IPS-15b (cell line): ENCODE measurements around the gene SKOR2.

Source experiments
- H3K27me3 ChIP-seq: one replicate; pipeline ENCODE4 v1.6.1; 2013; ENCODE audit warnings: low read length; ENCODE audit not compliant: control insufficient read depth, insufficient read depth
- H3K36me3 ChIP-seq: one replicate; pipeline ENCODE4 v1.6.1; 2013; ENCODE audit warnings: low read length; ENCODE audit not compliant: control insufficient read depth, insufficient read depth
- H3K4me1 ChIP-seq: one replicate; pipeline ENCODE4 v1.6.1; 2013; ENCODE audit warnings: mild to moderate bottlenecking, low read length; ENCODE audit not compliant: control insufficient read depth, insufficient read depth
- H3K4me3 ChIP-seq: one replicate; pipeline ENCODE4 v1.5.1; 2013; ENCODE audit warnings: low read depth, low read length
- H3K9ac ChIP-seq: one replicate; pipeline ENCODE4 v1.6.1; 2013; ENCODE audit warnings: low read depth, mild to moderate bottlenecking, low read length
- H3K9me3 ChIP-seq: one replicate; pipeline ENCODE4 v1.6.1; 2013; ENCODE audit warnings: mild to moderate bottlenecking, low read length; ENCODE audit not compliant: control insufficient read depth, insufficient read depth

The SKOR2 gene

DNA sequence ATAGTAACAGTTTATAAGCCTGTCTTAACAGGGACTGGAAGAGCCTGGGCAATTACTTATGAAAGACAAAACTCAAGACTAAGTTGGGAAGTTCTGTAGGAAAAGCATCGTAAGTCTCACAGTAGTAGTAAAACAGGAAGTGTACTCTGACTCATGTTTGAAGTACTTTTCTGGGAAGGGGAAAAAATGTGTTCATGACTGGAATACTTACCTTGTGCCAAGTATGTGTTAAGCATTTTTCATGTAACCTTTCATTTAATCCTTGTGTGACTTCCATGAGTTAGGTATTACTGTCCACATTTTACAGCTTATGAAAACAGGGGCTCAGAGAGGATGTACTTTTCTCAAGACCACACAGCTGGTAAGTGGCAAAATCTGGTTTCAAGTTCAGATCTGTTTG is 13.7 kb upstream of the SKOR2 start:
- Histone ChIP-seq H3K4me1 (no peaks in the 10 kb centered on the region), H3K9ac (no peak overlapping the region), H3K4me3 (no peak overlapping the region), H3K9me3 (no peaks in the 10 kb centered on the region), H3K36me3 (no peaks in the 10 kb centered on the region), H3K27me3 (peaks cover 82% of the 10 kb centered on the region)

DNA sequence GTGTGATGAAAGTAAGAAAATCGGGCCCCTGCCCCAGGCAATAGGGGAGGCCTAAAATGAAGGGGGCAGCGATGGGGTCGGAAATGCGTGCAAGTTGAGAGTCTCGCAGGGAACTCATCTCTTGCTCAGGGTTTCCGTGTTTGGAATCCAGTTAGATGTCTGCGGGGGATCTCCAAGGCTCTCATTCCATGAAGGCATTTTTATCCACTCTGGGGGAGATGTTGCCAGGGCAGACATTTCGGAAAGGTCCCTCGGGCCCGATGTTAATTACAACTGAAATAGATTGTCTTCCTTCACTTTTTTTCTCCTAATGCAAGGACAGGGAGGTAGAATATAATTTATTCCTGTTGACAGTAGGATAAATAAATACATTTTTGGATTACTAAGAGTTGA is 12.8 kb upstream of the SKOR2 start:
- Histone ChIP-seq H3K36me3 (no peaks in the 10 kb centered on the region), H3K9ac (no peak overlapping the region), H3K27me3 (peaks cover 91% of the 10 kb centered on the region), H3K9me3 (no peaks in the 10 kb centered on the region), H3K4me1 (no peaks in the 10 kb centered on the region), H3K4me3 (peak overlapping the region; percentile 85)

DNA sequence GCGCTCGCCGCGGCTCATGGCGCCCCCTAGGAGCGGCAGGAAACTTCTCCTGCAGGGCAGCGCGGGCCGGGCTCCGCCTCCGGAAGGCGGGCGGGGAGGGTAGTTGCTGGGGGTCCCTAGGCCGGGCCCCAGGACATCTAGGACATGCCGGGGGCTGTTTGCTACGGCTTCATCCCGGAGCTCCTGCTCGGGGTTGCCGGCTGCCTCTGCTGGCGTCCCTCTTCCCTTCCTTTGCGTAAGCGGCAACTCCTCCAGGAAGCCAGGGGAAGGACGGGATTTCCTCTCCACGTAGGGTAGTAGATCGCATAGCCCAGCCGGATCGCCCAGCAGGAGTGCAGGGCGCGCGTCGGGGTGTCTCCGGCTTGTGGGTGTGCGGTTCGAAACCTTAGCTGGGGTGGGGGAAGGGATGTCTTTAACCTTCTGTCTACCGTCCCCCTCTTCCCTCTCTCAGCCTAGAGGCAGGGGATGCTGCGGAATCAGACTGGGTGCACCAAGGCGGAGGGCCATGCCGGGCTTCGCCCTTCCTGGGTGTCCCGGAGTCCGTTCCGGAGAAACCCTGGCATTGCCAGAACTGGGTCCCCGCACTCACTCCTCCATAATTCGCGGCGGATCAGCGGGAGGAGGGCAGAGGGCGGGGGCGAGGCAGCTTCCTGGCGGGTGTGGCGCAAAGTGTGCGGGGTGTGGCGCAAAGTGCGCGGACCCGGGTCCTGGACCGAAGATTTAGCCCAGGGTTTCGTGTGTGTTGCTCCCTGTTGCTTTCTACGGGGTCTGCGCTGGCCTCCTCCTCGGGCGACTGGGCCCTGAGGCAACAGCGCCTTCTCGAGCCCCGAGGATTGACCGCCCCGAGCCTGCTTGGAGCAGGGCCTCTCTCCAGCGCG is 12.2 kb upstream of the SKOR2 start:
- H3K9ac ChIP-seq = peak overlapping the region; percentile 32
- H3K4me3 ChIP-seq = peak overlapping the region; percentile 85
- H3K36me3 ChIP-seq = no peaks in the 10 kb centered on the region
- no peaks in the 10 kb centered on the region for H3K4me1 ChIP-seq
- H3K9me3 ChIP-seq = no peaks in the 10 kb centered on the region
- H3K27me3 ChIP-seq = peaks cover 97% of the 10 kb centered on the region

DNA sequence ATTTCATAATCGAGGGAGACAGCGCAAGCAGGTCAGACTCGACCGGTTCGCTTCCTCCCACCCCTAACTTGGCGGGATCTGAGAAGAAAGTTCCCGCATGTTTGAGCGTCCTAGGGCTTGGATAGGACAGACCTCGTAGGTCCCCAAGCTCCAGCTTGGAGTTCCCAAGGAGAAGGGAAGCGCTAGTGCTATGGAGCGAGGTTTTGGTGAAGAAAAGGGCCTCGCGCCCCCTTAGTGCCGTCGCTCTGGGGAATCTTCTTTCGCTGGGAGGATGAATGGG is 11.6 kb upstream of the SKOR2 start:
- peak overlapping the region; percentile 85 for H3K4me3 ChIP-seq

DNA sequence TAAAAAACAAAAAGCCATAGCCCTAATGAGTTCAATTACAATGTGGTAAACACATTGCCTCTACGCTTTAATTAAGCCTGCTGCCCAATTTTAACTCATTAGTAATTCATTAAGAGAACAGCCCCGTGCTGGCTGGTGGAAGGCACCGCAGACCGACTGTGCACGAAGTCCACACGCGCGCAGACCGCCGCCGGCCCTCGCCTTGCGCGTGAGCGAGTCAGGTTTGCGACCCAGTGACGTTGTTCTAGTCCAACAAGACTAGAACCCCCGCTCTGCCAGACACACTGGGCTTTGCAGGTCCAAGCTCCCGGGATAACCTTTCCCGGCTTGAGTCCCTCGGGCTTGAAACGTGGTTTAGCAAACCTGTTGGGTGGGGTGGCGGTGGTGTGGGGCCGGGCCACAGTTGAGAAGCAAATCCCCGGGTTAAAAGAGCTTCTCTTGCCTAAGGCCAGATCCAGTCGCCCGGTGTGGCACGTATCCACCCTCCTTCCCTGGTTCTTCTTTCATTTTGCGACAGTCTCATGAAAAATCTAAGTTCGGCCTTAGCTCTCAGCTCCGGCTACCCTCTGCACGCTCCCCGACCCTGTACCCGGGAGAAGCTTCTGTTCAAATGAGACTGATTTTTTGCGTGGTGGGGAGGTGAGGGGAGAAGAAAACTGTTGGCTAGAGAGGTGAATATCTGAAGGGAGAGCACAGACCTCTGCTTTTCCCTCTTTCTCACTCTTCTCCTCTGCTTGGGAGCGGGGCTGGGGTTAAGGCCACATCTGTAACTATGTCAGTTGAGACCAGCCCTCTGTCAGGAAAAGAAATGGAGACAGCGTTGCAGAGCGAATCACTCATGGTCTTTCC is 11.1 kb upstream of the SKOR2 start:
- Histone ChIP-seq H3K9me3 (no peaks in the 10 kb centered on the region), H3K36me3 (no peaks in the 10 kb centered on the region), H3K4me1 (no peaks in the 10 kb centered on the region), H3K4me3 (peak overlapping the region; percentile 85), H3K9ac (no peak overlapping the region), H3K27me3 (peaks cover 98% of the 10 kb centered on the region)

More for the DNA sequence above, 11.6 kb upstream of the SKOR2 start:
- Histone ChIP-seq H3K4me1 (no peaks in the 10 kb centered on the region), H3K36me3 (no peaks in the 10 kb centered on the region), H3K27me3 (peaks cover 98% of the 10 kb centered on the region), H3K9me3 (no peaks in the 10 kb centered on the region), H3K9ac (no peak overlapping the region)

DNA sequence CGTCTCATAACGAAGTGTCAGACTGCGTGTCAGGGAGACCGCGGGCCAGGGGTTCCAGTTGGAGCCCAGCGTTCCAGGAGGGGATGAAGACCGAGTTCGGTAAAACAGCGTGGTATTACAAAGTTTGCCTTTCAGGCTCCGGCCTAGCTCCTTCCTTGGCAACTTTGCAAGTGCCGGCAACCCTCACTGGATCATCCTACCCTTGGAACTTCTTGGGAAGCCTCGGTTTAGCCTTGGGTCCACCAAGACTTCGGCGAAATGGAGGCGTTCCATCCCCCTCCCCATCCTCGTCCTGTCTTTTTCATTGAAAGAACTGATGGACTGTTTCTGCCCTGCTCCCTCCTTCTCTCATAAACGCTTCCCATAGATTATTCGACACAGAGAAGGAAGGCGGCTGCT is 10.4 kb upstream of the SKOR2 start:
- peaks cover 6% of the 10 kb centered on the region for H3K4me1 ChIP-seq
- no peaks in the 10 kb centered on the region for H3K9me3 ChIP-seq
- peaks cover 98% of the 10 kb centered on the region for H3K27me3 ChIP-seq
- peak overlapping the region; percentile 85 for H3K4me3 ChIP-seq
- H3K9ac ChIP-seq = no peak overlapping the region
- H3K36me3 ChIP-seq = no peaks in the 10 kb centered on the region

DNA sequence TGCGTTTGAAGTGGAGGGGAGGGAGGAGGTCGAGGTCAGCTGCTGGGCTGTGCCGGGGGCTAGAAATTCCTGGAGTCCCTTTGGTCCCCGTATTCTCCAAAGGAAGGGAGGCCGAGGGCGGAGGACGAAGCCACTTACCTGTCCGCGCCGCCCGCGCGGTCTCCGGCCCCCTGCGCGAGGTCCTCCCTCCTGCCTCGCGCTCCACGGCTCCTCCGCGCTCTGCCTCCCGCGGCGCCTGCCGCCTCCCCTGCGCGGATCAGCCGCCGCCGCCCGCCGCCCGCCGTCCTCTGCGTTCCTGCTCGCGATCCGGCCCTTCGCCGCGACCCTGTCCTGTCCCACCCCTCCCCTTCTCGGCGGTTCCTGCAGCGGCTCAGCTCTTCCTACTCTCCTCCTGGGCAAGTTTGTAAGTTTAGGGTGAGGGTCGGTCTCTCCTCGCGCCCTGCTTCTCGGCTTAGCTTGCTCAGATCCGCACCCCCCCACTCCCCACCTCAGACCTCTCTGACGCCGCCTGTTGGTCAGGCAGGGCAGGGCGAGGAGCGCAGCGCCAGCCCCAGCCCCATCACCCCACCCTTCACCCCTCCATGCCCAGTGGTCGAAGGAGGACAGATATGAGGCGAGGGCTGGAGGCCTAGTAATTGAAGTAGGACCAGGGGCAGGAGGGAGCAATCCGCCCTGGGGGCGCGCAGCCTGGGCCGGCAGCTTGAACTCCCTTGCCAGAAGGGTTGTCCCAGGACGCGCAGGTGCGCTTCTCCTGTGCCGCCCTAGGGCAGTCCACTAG is 9.7 kb upstream of the SKOR2 start:
- Histone ChIP-seq H3K4me3 (peak overlapping the region; percentile 85), H3K4me1 (peaks cover 11% of the 10 kb centered on the region), H3K9ac (no peak overlapping the region), H3K27me3 (peaks cover 98% of the 10 kb centered on the region), H3K36me3 (no peaks in the 10 kb centered on the region), H3K9me3 (no peaks in the 10 kb centered on the region)

DNA sequence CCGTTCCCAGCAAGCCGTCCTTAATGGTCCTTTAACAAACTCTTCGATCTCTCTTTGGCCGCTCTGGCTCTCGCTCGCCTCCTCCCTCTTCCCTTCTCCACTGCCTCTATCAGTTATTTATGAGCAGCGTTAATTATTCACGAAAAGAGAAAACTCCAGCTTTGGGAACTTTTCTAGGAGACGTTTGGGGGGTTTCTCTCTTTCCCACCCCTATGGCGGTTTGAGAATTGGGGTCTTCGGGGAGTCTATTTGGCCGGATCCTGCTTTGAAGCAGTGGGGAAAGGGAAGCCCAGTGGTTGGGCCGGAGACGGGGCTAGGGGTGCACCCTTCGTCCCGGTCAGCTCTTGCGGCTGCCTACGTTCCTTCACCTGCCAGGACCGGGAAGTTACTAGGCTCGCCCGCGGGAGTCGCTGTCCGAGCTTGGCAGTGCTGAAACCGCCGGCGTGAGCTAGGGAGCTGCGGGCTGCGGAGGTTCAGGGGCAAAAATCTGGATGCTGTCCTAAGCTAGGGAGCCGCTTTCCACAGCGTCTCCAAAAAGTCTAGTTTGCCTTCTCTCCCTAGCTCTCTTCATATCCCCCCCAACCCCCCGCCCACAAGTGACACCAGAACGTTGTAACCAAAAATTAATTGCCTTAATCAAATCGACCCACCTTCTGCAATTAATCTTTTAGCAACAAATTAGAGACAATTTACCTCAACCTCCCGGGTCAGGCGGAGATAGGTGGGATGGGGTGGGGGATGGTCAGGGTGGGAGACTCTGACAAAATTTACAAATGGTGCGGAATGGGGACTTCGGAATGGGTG is 8.9 kb upstream of the SKOR2 start:
- Histone ChIP-seq H3K36me3 (no peaks in the 10 kb centered on the region), H3K4me1 (peaks cover 11% of the 10 kb centered on the region), H3K4me3 (peak overlapping the region; percentile 0), H3K9me3 (no peaks in the 10 kb centered on the region), H3K27me3 (peaks cover 98% of the 10 kb centered on the region), H3K9ac (no peak overlapping the region)

DNA sequence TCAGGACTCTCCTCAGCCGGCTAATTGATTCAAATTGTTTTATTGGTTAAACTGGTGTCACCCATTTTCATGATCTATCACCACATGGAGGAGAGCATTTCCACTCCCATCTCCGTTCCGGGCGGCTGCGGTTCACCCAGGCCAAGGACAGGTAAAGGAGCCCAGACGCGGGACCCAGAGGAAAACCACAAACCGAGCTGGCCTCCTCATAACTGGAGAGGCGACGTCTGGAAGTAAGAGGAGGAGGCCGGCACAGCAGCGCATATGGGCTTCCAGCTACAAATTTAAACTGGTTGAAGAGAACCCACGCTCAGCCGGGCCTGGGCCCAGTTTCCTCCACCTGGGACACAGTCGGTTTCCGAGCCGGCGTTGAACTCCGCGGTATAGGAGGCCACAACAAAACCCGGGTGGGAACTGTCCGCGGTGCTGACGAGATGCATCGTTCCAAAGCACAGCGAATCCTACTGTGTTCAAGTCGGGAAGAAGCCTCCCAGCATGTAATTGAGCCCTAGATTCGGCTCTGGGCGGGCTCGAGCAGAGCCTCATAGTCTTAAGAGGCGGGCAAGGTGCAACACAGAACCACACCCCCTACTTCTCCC is 3.0 kb upstream of the SKOR2 start:
- Histone ChIP-seq H3K27me3 (peaks cover 100% of the 10 kb centered on the region), H3K4me1 (peaks cover 20% of the 10 kb centered on the region), H3K9ac (no peak overlapping the region)

DNA sequence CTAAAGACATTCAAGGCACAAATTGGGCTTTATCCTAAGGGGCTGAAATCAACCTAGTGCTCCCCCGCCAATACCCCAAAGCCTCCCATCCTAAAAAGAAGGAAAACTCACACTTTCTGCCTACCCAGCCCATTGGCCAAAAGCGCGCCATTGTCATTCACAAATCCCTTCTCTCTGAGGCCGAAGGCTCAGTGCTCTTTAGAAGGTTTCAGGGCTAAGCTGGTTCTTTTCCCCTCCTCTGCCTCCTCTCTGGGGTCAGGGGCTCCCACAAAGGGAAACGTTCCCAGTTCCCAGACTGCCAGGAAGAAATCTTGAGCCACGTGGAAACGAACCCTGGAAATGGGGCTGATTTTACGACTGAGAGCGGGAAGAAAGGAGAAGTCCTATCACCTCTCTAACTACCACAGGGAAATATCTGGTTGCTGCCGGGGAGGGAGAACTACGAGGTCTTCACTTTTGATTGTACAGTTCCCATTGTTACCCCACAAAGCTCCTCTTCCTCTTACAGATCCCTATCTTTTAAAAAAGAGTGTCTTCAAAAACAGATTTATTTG is 1.7 kb upstream of the SKOR2 start:
- peak overlapping the region; percentile 19 for H3K4me3 ChIP-seq
- H3K9me3 ChIP-seq = no peaks in the 10 kb centered on the region
- H3K36me3 ChIP-seq = no peaks in the 10 kb centered on the region
- H3K4me1 ChIP-seq = peaks cover 20% of the 10 kb centered on the region
- H3K9ac ChIP-seq = no peak overlapping the region
- H3K27me3 ChIP-seq = peaks cover 100% of the 10 kb centered on the region

More for the DNA sequence above, 3.0 kb upstream of the SKOR2 start:
- no peaks in the 10 kb centered on the region for H3K36me3 ChIP-seq
- no peaks in the 10 kb centered on the region for H3K9me3 ChIP-seq
- peak overlapping the region; percentile 30 for H3K4me3 ChIP-seq
